ENCODE data around the gene AURKAIP1. TPM values are rescaled to one million over a fixed set of nuclear protein-coding genes. Genes with fewer than 3 reads are reported as not detected.
"Not testable (repeated sequence)": the region's sequence is repeated elsewhere in the genome, so short reads cannot be mapped to it uniquely, and the experiment has no call there.

Gene AURKAIP1
- polyA plus RNA-seq, 1 donor, result 69.3 TPM

GRCh38 chr1:1387098-1388077 lies 12.4 kb upstream of the AURKAIP1 start:
- DNase-seq (ENCODE audit: low read depth), result no peak

GRCh38 chr1:1385931-1386330 lies 10.9 kb upstream of the AURKAIP1 start:
- no peak for DNase-seq (ENCODE audit: low read depth)

- not testable (repeated sequence) for DNase-seq (ENCODE audit: low read depth)
Measured at GRCh38 chr1:1385339-1385738, 10.3 kb upstream of the AURKAIP1 start.

- no peak for DNase-seq (ENCODE audit: low read depth)
Measured at GRCh38 chr1:1381294-1381693, 6.3 kb upstream of the AURKAIP1 start.

- DNase-seq (ENCODE audit: low read depth), result no peak
Measured at GRCh38 chr1:1380860-1381259, 5.9 kb upstream of the AURKAIP1 start.

GRCh38 chr1:1377540-1378205 lies 2.7 kb upstream of the AURKAIP1 start:
- DNase-seq (ENCODE audit: low read depth), result no peak

GRCh38 chr1:1376551-1377226 lies 1.7 kb upstream of the AURKAIP1 start:
- DNase-seq (ENCODE audit: low read depth), result no peak

- no peak for DNase-seq (ENCODE audit: low read depth)
Measured at GRCh38 chr1:1374589-1374928, 448 bp downstream of the AURKAIP1 start.

GRCh38 chr1:1373815-1374588 lies 1.0 kb downstream of the AURKAIP1 start:
- no peak for DNase-seq (ENCODE audit: low read depth)

- no peak for DNase-seq (ENCODE audit: low read depth)
Measured at GRCh38 chr1:1373051-1373814, 1.8 kb downstream of the AURKAIP1 start.

- DNase-seq (ENCODE audit: low read depth), result no peak
Measured at GRCh38 chr1:1371746-1372711, 3.0 kb downstream of the AURKAIP1 start.

GRCh38 chr1:1371364-1371745 lies 3.7 kb downstream of the AURKAIP1 start:
- no peak for DNase-seq (ENCODE audit: low read depth)

- DNase-seq (ENCODE audit: low read depth), result no peak
Measured at GRCh38 chr1:1370771-1371300, 4.2 kb downstream of the AURKAIP1 start.

GRCh38 chr1:1370094-1370493 lies 4.9 kb downstream of the AURKAIP1 start:
- not testable (repeated sequence) for DNase-seq (ENCODE audit: low read depth)

- DNase-seq (ENCODE audit: low read depth), result no peak
Measured at GRCh38 chr1:1367315-1367714, 7.7 kb downstream of the AURKAIP1 start.

- no peak for DNase-seq (ENCODE audit: low read depth)
Measured at GRCh38 chr1:1366699-1367066, 8.3 kb downstream of the AURKAIP1 start.

- DNase-seq (ENCODE audit: low read depth), result no peak
Measured at GRCh38 chr1:1365875-1366698, 8.9 kb downstream of the AURKAIP1 start.

- DNase-seq (ENCODE audit: low read depth), result no peak
Measured at GRCh38 chr1:1364266-1364665, 10.7 kb downstream of the AURKAIP1 start.

GRCh38 chr1:1361982-1362423 lies 13.0 kb downstream of the AURKAIP1 start:
- no peak for DNase-seq (ENCODE audit: low read depth)
